GM13977 (cell line): ENCODE data around the gene EDEM2.
"Not testable (repeated sequence)": the region's sequence is repeated elsewhere in the genome, so short reads cannot be mapped to it uniquely, and the experiment has no call there.

Experiments used
- DNase-seq: peaks from one replicate; pipeline ENCODE4 v3.0.0; 2012; ENCODE audit warnings: low spot score
- CTCF ChIP-seq: IDR thresholded peaks from 2 replicates; pipeline ENCODE4 v1.5.1; 2012; ENCODE audit warnings: mild to moderate bottlenecking, control low read depth; ENCODE audit not compliant: insufficient read depth; ENCODE audit errors: extremely low read depth, missing control alignments
- in situ Hi-C: fragments of 300-500 bp; cut with MboI; formaldehyde crosslinking; loops from one replicate; pipeline ENCODE4 v1.12.0; 2022; ENCODE audit warnings: low sequenced_read_pairs, low pct_unique_long_range_greater_than_20kb, mixed read lengths, inconsistent platforms; ENCODE audit not compliant: unreplicated experiment

EDEM2 gene

GRCh38 chr20:35187584-35188190, 40.6 kb upstream of the EDEM2 start:
- no peak for TF ChIP-seq CTCF
- DNase-seq, result no peak
- in situ Hi-C loops, result no loop called here

- in situ Hi-C loops, DNase-seq: not testable (repeated sequence)
Measured at GRCh38 chr20:35186691-35187289, 39.7 kb upstream of the EDEM2 start.

GRCh38 chr20:35181731-35182130, 34.6 kb upstream of the EDEM2 start:
- TF ChIP-seq CTCF, result no peak
- DNase-seq, result no peak
- in situ Hi-C loops, result no loop called here

- no peak for TF ChIP-seq CTCF
- DNase-seq, result no peak
- in situ Hi-C loops, result no loop called here
Measured at GRCh38 chr20:35180266-35180665, 33.1 kb upstream of the EDEM2 start.

- in situ Hi-C loops, result no loop called here
- no peak for TF ChIP-seq CTCF
- no peak for DNase-seq
Measured at GRCh38 chr20:35179292-35180212, 32.4 kb upstream of the EDEM2 start.

GRCh38 chr20:35176132-35176531, 29.0 kb upstream of the EDEM2 start:
- no peak for TF ChIP-seq CTCF
- in situ Hi-C loops, result no loop called here
- DNase-seq, result no peak
